HEK293T (cell line): ENCODE measurements around the gene LCP1.

Experiments used
- ARNT ChIP-seq: fragments of 450-650 bp; IDR thresholded peaks from 2 replicates; pipeline ENCODE4 v1.6.1; 2017; ENCODE audit warnings: mild to moderate bottlenecking
- FOXA1 ChIP-seq: fragments of 450-650 bp; IDR thresholded peaks from 2 replicates; pipeline ENCODE4 v1.6.1; 2016; ENCODE audit warnings: mild to moderate bottlenecking
- FOXK2 ChIP-seq: fragments of 450-650 bp; IDR thresholded peaks from 2 replicates; pipeline ENCODE4 v1.6.1; 2016; ENCODE audit warnings: mild to moderate bottlenecking
- SP1 ChIP-seq: fragments of 450-650 bp; IDR thresholded peaks from 2 replicates; pipeline ENCODE4 v1.6.1; 2017

DNA sequence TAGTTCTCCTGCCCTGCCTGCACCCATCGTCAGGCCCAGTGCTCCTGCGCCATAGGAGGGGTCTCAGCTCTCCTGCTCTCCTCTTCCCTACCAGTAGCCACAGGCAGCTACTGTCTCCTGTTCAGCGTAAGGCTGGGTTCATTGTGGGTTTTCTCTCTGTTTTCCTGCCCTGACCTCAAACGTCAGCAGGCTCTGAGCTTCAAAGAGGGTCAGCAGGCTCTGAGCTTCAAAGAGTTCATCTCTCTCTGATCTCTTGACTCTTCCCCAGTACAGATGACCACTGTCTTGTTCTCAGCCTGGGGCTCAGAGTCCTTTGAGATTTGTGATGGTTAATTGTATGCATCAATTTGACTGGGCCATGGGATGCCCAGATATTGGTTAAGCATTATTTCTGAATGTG, 72.5 kb downstream of the LCP1 start:
- TF ChIP-seq SP1 (no peak), FOXA1 (no peak), FOXK2 (no peak), ARNT (no peak)
